B cell (primary cell): ENCODE measurements around the gene GPC5.

ENCODE experiments used
- CTCF ChIP-seq: fragments of 200-600 bp; IDR thresholded peaks from one replicate; pipeline ENCODE4 v1.8.0; 2022; ENCODE audit warnings: antibody characterized with exemption, mild to moderate bottlenecking
- EZH2 ChIP-seq: IDR thresholded peaks from 2 replicates; pipeline ENCODE4 v1.6.1; 2012; ENCODE audit warnings: borderline replicate concordance, low read depth, mild to moderate bottlenecking, moderate library complexity, low read length; ENCODE audit not compliant: insufficient read depth, poor library complexity, severe bottlenecking

GRCh38 chr13:92483894-92484293, 1085.5 kb downstream of the GPC5 start:
- TF ChIP-seq CTCF (no peak), EZH2 (no peak)
